ENCODE results near the gene DAAM2. TPM values are rescaled to one million over a fixed set of nuclear protein-coding genes. Genes with fewer than 3 reads are reported as not detected.

The DAAM2 gene
- total and polyA plus RNA-seq, 2 donors (not counting 3 experiments of a cell fraction or from before 2014, with no cell fraction given), result 0.42 to 0.44 TPM

GRCh38 chr6:39765508-39766065 is 26.6 kb upstream of the DAAM2 start:
- no peaks in the 10 kb centered on the region for H3K79me2 ChIP-seq (ENCODE audit: control insufficient read depth, insufficient read depth, low read length)
- no peak overlapping the region for H3K4me3 ChIP-seq (replicated peaks in 1 of 3; ENCODE audit: insufficient read depth in 1 of 3, low read depth in 1 of 3, low read length in 3 of 3)
- no peak overlapping the region for H2AFZ ChIP-seq (ENCODE audit: low read depth, low read length)
- H3K9me3 ChIP-seq (replicated peaks; ENCODE audit: control insufficient read depth, insufficient read depth, low read length), result no peaks in the 10 kb centered on the region
- TF ChIP-seq FOS (IDR thresholded peaks at IDR 0.05; ENCODE audit: borderline replicate concordance, insufficient read depth, low read length) (no peak), CTCF (IDR thresholded peaks at IDR 0.05; ENCODE audit: extremely low read depth in 1 of 2, insufficient read depth in 1 of 2, low read depth in 1 of 2, low read length in 2 of 2) (no peak)
- no peaks in the 10 kb centered on the region for H3K27me3 ChIP-seq (ENCODE audit: control insufficient read depth in 2 of 2, insufficient read depth in 2 of 2, low read length in 2 of 2)
- no peaks in the 10 kb centered on the region for H3K36me3 ChIP-seq (ENCODE audit: control insufficient read depth in 2 of 2, extremely low read depth in 1 of 2, insufficient read depth in 2 of 2, low read length in 2 of 2)
- H4K20me1 ChIP-seq (replicated peaks; ENCODE audit: control insufficient read depth, extremely low read depth, insufficient read depth, low read length), result no peaks in the 10 kb centered on the region
- no peaks in the 10 kb centered on the region for H3K4me1 ChIP-seq (ENCODE audit: control insufficient read depth, extremely low read depth, insufficient read depth, low read length)
- POLR2A ChIA-PET, result no interaction called here
- DNase-seq (ENCODE audit: low read depth, low spot score) (no peak), FAIRE-seq (no peak)
- no peak overlapping the region for H3K9ac ChIP-seq (replicated peaks; ENCODE audit: extremely low read depth, insufficient read depth, low read length)
- no peak overlapping the region for H3K27ac ChIP-seq (ENCODE audit: insufficient read depth, low read depth, low read length)
- CTCF ChIA-PET, result no interaction called here
- H3K9me1 ChIP-seq (replicated peaks; ENCODE audit: control insufficient read depth, extremely low read depth, insufficient read depth, low read length), result no peaks in the 10 kb centered on the region
- intact Hi-C loops (cut with micrococcal nuclease), result no loop called here
- dilution Hi-C loops (cut with MboI; ENCODE audit: extremely low pct_ligation_motif_present, low sequenced_read_pairs), result no loop called here
- no peak overlapping the region for H3K4me2 ChIP-seq (ENCODE audit: insufficient read depth, low read length)
- no TSS peak for BruUV-seq (replicated peaks)

GRCh38 chr6:39769012-39769411 is 23.2 kb upstream of the DAAM2 start:
- no peaks in the 10 kb centered on the region for H3K27me3 ChIP-seq (ENCODE audit: control insufficient read depth in 2 of 2, insufficient read depth in 2 of 2, low read length in 2 of 2)
- H3K79me2 ChIP-seq (ENCODE audit: control insufficient read depth, insufficient read depth, low read length), result no peaks in the 10 kb centered on the region
- intact Hi-C loops (cut with micrococcal nuclease) (no loop called here), dilution Hi-C loops (cut with MboI; ENCODE audit: extremely low pct_ligation_motif_present, low sequenced_read_pairs) (no loop called here)
- no peak for TF ChIP-seq EZH2 (IDR thresholded peaks at IDR 0.05; ENCODE audit: borderline replicate concordance, low read depth, low read length, severe bottlenecking)
- no peak for TF ChIP-seq MYC (IDR thresholded peaks at IDR 0.05; ENCODE audit: low read depth, low read length)
- TF ChIP-seq POLR2AphosphoS5 (IDR thresholded peaks at IDR 0.05; ENCODE audit: insufficient read depth, low read depth, low read length), result no peak
- TF ChIP-seq CTCF (IDR thresholded peaks at IDR 0.05; ENCODE audit: extremely low read depth in 1 of 2, insufficient read depth in 1 of 2, low read depth in 1 of 2, low read length in 2 of 2), result no peak
- TF ChIP-seq GATA2 (IDR thresholded peaks at IDR 0.05; ENCODE audit: insufficient read depth, insufficient read length, low read depth, low read length), result no peak
- TF ChIP-seq FOS (IDR thresholded peaks at IDR 0.05; ENCODE audit: borderline replicate concordance, insufficient read depth, low read length), result no peak
- no peak for TF ChIP-seq MAX (IDR thresholded peaks at IDR 0.05; ENCODE audit: insufficient read depth, insufficient read length)
- no peak overlapping the region for H2AFZ ChIP-seq (ENCODE audit: low read depth, low read length)
- H3K4me1 ChIP-seq (ENCODE audit: control insufficient read depth, extremely low read depth, insufficient read depth, low read length), result no peaks in the 10 kb centered on the region
- H4K20me1 ChIP-seq (replicated peaks; ENCODE audit: control insufficient read depth, extremely low read depth, insufficient read depth, low read length), result no peaks in the 10 kb centered on the region
- BruUV-seq (replicated peaks), result no TSS peak
- ChIA-PET POLR2A (no interaction called here), CTCF (no interaction called here)
- FAIRE-seq (no peak), DNase-seq (ENCODE audit: low read depth, low spot score) (no peak)
- H3K9ac ChIP-seq (replicated peaks; ENCODE audit: extremely low read depth, insufficient read depth, low read length), result no peak overlapping the region
- H3K4me2 ChIP-seq (ENCODE audit: insufficient read depth, low read length), result no peak overlapping the region
- H3K36me3 ChIP-seq (ENCODE audit: control insufficient read depth in 2 of 2, extremely low read depth in 1 of 2, insufficient read depth in 2 of 2, low read length in 2 of 2), result no peaks in the 10 kb centered on the region
- H3K27ac ChIP-seq (ENCODE audit: insufficient read depth, low read depth, low read length), result no peak overlapping the region
- no peaks in the 10 kb centered on the region for H3K9me3 ChIP-seq (replicated peaks; ENCODE audit: control insufficient read depth, insufficient read depth, low read length)
- H3K4me3 ChIP-seq (replicated peaks in 1 of 3; ENCODE audit: insufficient read depth in 1 of 3, low read depth in 1 of 3, low read length in 3 of 3), result no peak overlapping the region
- no peaks in the 10 kb centered on the region for H3K9me1 ChIP-seq (replicated peaks; ENCODE audit: control insufficient read depth, extremely low read depth, insufficient read depth, low read length)
